ENCODE data around the gene TGOLN2.

DNA sequence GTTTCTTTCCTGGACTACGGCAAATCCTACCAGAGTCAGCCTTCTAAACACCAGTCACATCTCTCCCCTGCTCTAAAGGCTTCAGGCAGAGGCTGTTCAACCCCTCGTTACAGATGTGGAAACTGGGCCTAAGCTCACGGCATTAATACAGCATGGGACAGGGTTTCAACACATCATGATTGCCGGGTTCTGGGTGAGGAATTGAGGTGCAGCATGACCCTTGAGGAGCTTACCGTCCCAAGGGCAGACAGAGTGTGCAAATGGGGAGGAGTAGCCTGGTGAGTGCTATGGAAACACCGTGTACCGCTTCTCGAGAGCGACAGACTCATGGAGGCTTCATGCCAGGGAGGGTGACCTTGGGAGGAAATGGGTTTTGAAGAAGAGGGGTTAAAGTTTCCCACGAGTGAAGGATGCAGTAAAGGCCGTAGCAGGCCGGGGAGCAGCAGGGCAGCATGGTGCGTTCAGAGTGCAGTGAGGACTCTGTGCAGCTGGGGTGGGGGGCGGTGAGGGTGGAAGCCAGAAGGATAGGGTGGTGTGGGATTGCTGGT, 51.1 kb downstream of the TGOLN2 start:
- TF ChIP-seq, protein P1, sequence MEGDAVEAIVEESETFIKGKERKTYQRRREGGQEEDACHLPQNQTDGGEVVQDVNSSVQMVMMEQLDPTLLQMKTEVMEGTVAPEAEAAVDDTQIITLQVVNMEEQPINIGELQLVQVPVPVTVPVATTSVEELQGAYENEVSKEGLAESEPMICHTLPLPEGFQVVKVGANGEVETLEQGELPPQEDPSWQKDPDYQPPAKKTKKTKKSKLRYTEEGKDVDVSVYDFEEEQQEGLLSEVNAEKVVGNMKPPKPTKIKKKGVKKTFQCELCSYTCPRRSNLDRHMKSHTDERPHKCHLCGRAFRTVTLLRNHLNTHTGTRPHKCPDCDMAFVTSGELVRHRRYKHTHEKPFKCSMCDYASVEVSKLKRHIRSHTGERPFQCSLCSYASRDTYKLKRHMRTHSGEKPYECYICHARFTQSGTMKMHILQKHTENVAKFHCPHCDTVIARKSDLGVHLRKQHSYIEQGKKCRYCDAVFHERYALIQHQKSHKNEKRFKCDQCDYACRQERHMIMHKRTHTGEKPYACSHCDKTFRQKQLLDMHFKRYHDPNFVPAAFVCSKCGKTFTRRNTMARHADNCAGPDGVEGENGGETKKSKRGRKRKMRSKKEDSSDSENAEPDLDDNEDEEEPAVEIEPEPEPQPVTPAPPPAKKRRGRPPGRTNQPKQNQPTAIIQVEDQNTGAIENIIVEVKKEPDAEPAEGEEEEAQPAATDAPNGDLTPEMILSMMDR (IDR thresholded peaks at IDR 0.05), result no peak
- TF ChIP-seq POLR2A (IDR thresholded peaks at IDR 0.05; ENCODE audit: low read depth), result no peak
- no peak for TF ChIP-seq POLR2AphosphoS5 (IDR thresholded peaks at IDR 0.05)
- TF ChIP-seq EP300 (IDR thresholded peaks at IDR 0.05), result no peak
